Peyer's patch (tissue), 4 donors: ENCODE data around the gene BICC1. TPM values are rescaled to one million over a fixed set of nuclear protein-coding genes. Genes with fewer than 3 reads are reported as not detected.

Source experiments
- DNase-seq, 3 donors: peaks; one replicate each; pipeline ENCODE4 v3.0.0-alpha.2; 2017 to 2019
- H3K27ac ChIP-seq, 4 donors: fragments of 200-600 bp; sonication (generic); one replicate each; pipeline ENCODE4 v1.5.1; 2016 to 2019
- H3K27me3 ChIP-seq, 2 donors: fragments of 200-600 bp; sonication (generic); one replicate each; pipeline ENCODE4 v1.5.1; 2019
- H3K36me3 ChIP-seq, 3 donors: fragments of 200-600 bp; sonication (generic); one replicate each; pipeline ENCODE4 v1.5.1; 2016 to 2019
- H3K4me1 ChIP-seq, 4 donors: fragments of 200-600 bp; sonication (generic); one replicate each; pipeline ENCODE4 v1.5.1; 2016 to 2019
- H3K4me3 ChIP-seq, 4 donors: fragments of 200-600 bp; sonication (generic); 1 replicate in 3 of 4; 2 replicates in 1 of 4; pipeline ENCODE4 v1.5.1; 2016 to 2019; ENCODE audit warnings: mild to moderate bottlenecking in 1 of 4
- H3K9me3 ChIP-seq, 4 donors: fragments of 200-600 bp; sonication (generic); one replicate each; pipeline ENCODE4 v1.5.1; 2016 to 2019; ENCODE audit warnings: mild to moderate bottlenecking in 1 of 4
- CTCF ChIP-seq, 6 experiments: fragments of 450-650 bp in 4 of 6; fragments of 200-600 bp in 2 of 6; sonication (generic) in 1 of 6; IDR thresholded peaks; one replicate each; pipeline ENCODE4 v1.5.1; 2017 to 2019; ENCODE audit warnings: antibody characterized with exemption in 6 of 6, mild to moderate bottlenecking in 3 of 6, moderate library complexity in 1 of 6
- POLR2A ChIP-seq, 2 donors: fragments of 450-650 bp; IDR thresholded peaks; one replicate each; pipeline ENCODE4 v1.5.1; 2017; ENCODE audit warnings: antibody characterized with exemption in 2 of 2, mild to moderate bottlenecking in 2 of 2, moderate library complexity in 2 of 2
- total RNA-seq, 4 donors: library from RNA; depleted of rRNA; stranded (reverse); fragments of >200 nt; gene quantifications; one replicate each; pipeline ENCODE4 v1.1.0, GENCODE V29; 2016

The BICC1 gene
- total RNA-seq, 4 donors from 2014 or later = 1.1 to 19.0 (median 2.6) TPM

- no peak overlapping the region for H3K4me3 ChIP-seq
- H3K4me1 ChIP-seq = no peaks in the 10 kb centered on the region
- TF ChIP-seq POLR2A (IDR thresholded peaks at IDR 0.05) (no peak), CTCF (IDR thresholded peaks at IDR 0.05) (no peak)
- no peaks in the 10 kb centered on the region for H3K36me3 ChIP-seq
- no peak for DNase-seq
- no peaks in the 10 kb centered on the region for H3K27me3 ChIP-seq
- H3K27ac ChIP-seq = no peak overlapping the region
- H3K9me3 ChIP-seq = no peaks in the 10 kb centered on the region
These were observed 356.2 kb downstream of the BICC1 start for GRCh38 chr10:58868736-58869435.

- no peak overlapping the region for H3K27ac ChIP-seq
- no peaks in the 10 kb centered on the region for H3K9me3 ChIP-seq
- H3K36me3 ChIP-seq = no peaks in the 10 kb centered on the region
- no peaks in the 10 kb centered on the region for H3K27me3 ChIP-seq
- no peak for DNase-seq
- H3K4me1 ChIP-seq = no peaks in the 10 kb centered on the region
- H3K4me3 ChIP-seq = no peak overlapping the region
- no peak for TF ChIP-seq CTCF (IDR thresholded peaks at IDR 0.05)
- TF ChIP-seq POLR2A (IDR thresholded peaks at IDR 0.05) = no peak
These were observed 357.4 kb downstream of the BICC1 start for GRCh38 chr10:58870070-58870469.

- H3K4me3 ChIP-seq = no peak overlapping the region
- no peaks in the 10 kb centered on the region for H3K9me3 ChIP-seq
- no peaks in the 10 kb centered on the region for H3K27me3 ChIP-seq
- no peaks in the 10 kb centered on the region for H3K36me3 ChIP-seq
- TF ChIP-seq CTCF (IDR thresholded peaks at IDR 0.05) (no peak), POLR2A (IDR thresholded peaks at IDR 0.05) (no peak)
- H3K27ac ChIP-seq = no peak overlapping the region
- no peaks in the 10 kb centered on the region for H3K4me1 ChIP-seq
- DNase-seq = no peak
These were observed 360.5 kb downstream of the BICC1 start for GRCh38 chr10:58873161-58873560.

Other genes starting within 250 kb of the BICC1 start
- 10 to 100 TPM; 10.7 to 40.3 (median 19.0) TPM for gene IPMK, start 245.0 kb upstream of the BICC1 start, total RNA-seq
- 10 to 100 TPM; 19.0 to 93.5 (median 50.6) TPM for gene CISD1, start 243.7 kb upstream of the BICC1 start, total RNA-seq
- gene UBE2D1, start 177.9 kb upstream of the BICC1 start, total RNA-seq = 10 to 100 TPM in 1 of 4 donors, 1 to 10 TPM in 3; 3.5 to 11.9 (median 9.6) TPM
- gene TFAM, start 127.5 kb upstream of the BICC1 start, total RNA-seq = 10 to 100 TPM; 12.8 to 17.0 (median 15.2) TPM